ENCODE measurements around the gene UBR4.

The UBR4 gene

GRCh38 chr1:19055001-19055400 is 155.1 kb downstream of the UBR4 start:
- peaks cover 32 to 33% of the 10 kb centered on the region in 2 donors for H3K27me3 ChIP-seq (ENCODE audit: control insufficient read depth in 1 of 2, insufficient read depth in 2 of 2, low read length in 2 of 2)
- no peak overlapping the region for H3K27ac ChIP-seq (ENCODE audit: low read length)
- no peak overlapping the region for H3K9ac ChIP-seq (ENCODE audit: low read length in 2 of 2)
- H3K4me3 ChIP-seq (ENCODE audit: low read length in 2 of 2), result no peak overlapping the region
- H3K9me3 ChIP-seq (ENCODE audit: control insufficient read depth in 2 of 2, low read length in 2 of 2), result no peaks in the 10 kb centered on the region
- H3K4me1 ChIP-seq (ENCODE audit: control insufficient read depth, insufficient read depth, low read length), result no peaks in the 10 kb centered on the region
- no peaks in the 10 kb centered on the region for H3K36me3 ChIP-seq (ENCODE audit: control insufficient read depth in 2 of 2, insufficient read depth in 2 of 2, low read length in 2 of 2)

GRCh38 chr1:19054216-19054615 is 155.8 kb downstream of the UBR4 start:
- Histone ChIP-seq H3K27ac (ENCODE audit: low read length) (no peak overlapping the region), H3K27me3 (ENCODE audit: control insufficient read depth in 1 of 2, insufficient read depth in 2 of 2, low read length in 2 of 2) (peaks cover 33 to 34% of the 10 kb centered on the region in 2 donors), H3K4me3 (ENCODE audit: low read length in 2 of 2) (no peak overlapping the region), H3K9ac (ENCODE audit: low read length in 2 of 2) (no peak overlapping the region), H3K36me3 (ENCODE audit: control insufficient read depth in 2 of 2, insufficient read depth in 2 of 2, low read length in 2 of 2) (no peaks in the 10 kb centered on the region), H3K4me1 (ENCODE audit: control insufficient read depth, insufficient read depth, low read length) (no peaks in the 10 kb centered on the region), H3K9me3 (ENCODE audit: control insufficient read depth in 2 of 2, low read length in 2 of 2) (no peaks in the 10 kb centered on the region)

GRCh38 chr1:19053486-19053885 is 156.6 kb downstream of the UBR4 start:
- H3K4me3 ChIP-seq (ENCODE audit: low read length in 2 of 2), result no peak overlapping the region
- no peaks in the 10 kb centered on the region for H3K36me3 ChIP-seq (ENCODE audit: control insufficient read depth in 2 of 2, insufficient read depth in 2 of 2, low read length in 2 of 2)
- no peaks in the 10 kb centered on the region for H3K4me1 ChIP-seq (ENCODE audit: control insufficient read depth, insufficient read depth, low read length)
- H3K27ac ChIP-seq (ENCODE audit: low read length), result no peak overlapping the region
- no peaks in the 10 kb centered on the region for H3K9me3 ChIP-seq (ENCODE audit: control insufficient read depth in 2 of 2, low read length in 2 of 2)
- H3K27me3 ChIP-seq (ENCODE audit: control insufficient read depth in 1 of 2, insufficient read depth in 2 of 2, low read length in 2 of 2), result peaks cover 29 to 34% of the 10 kb centered on the region in 2 donors
- H3K9ac ChIP-seq (ENCODE audit: low read length in 2 of 2), result no peak overlapping the region

GRCh38 chr1:19049798-19050197 is 160.3 kb downstream of the UBR4 start:
- no peaks in the 10 kb centered on the region for H3K9me3 ChIP-seq (ENCODE audit: control insufficient read depth in 2 of 2, low read length in 2 of 2)
- H3K27ac ChIP-seq (ENCODE audit: low read length), result no peak overlapping the region
- H3K27me3 ChIP-seq (ENCODE audit: control insufficient read depth in 1 of 2, insufficient read depth in 2 of 2, low read length in 2 of 2), result peaks cover 15 to 27% of the 10 kb centered on the region in 2 donors
- H3K9ac ChIP-seq (ENCODE audit: low read length in 2 of 2), result no peak overlapping the region
- H3K4me3 ChIP-seq (ENCODE audit: low read length in 2 of 2), result no peak overlapping the region
- H3K4me1 ChIP-seq (ENCODE audit: control insufficient read depth, insufficient read depth, low read length), result no peaks in the 10 kb centered on the region
- H3K36me3 ChIP-seq (ENCODE audit: control insufficient read depth in 2 of 2, insufficient read depth in 2 of 2, low read length in 2 of 2), result no peaks in the 10 kb centered on the region

- Histone ChIP-seq H3K36me3 (ENCODE audit: control insufficient read depth in 2 of 2, insufficient read depth in 2 of 2, low read length in 2 of 2) (no peaks in the 10 kb centered on the region), H3K27me3 (ENCODE audit: control insufficient read depth in 1 of 2, insufficient read depth in 2 of 2, low read length in 2 of 2) (peaks cover 12 to 23% of the 10 kb centered on the region in 2 donors), H3K4me1 (ENCODE audit: control insufficient read depth, insufficient read depth, low read length) (no peaks in the 10 kb centered on the region), H3K9ac (ENCODE audit: low read length in 2 of 2) (no peak overlapping the region), H3K9me3 (ENCODE audit: control insufficient read depth in 2 of 2, low read length in 2 of 2) (no peaks in the 10 kb centered on the region), H3K27ac (ENCODE audit: low read length) (no peak overlapping the region), H3K4me3 (ENCODE audit: low read length in 2 of 2) (no peak overlapping the region)
Observed at GRCh38 chr1:19049128-19049768, 160.8 kb downstream of the UBR4 start.

- H3K9me3 ChIP-seq (ENCODE audit: control insufficient read depth in 2 of 2, low read length in 2 of 2), result no peaks in the 10 kb centered on the region
- H3K9ac ChIP-seq (ENCODE audit: low read length in 2 of 2), result no peak overlapping the region
- no peak overlapping the region for H3K4me3 ChIP-seq (ENCODE audit: low read length in 2 of 2)
- no peaks in the 10 kb centered on the region for H3K36me3 ChIP-seq (ENCODE audit: control insufficient read depth in 2 of 2, insufficient read depth in 2 of 2, low read length in 2 of 2)
- H3K27me3 ChIP-seq (ENCODE audit: control insufficient read depth in 1 of 2, insufficient read depth in 2 of 2, low read length in 2 of 2), result peaks cover 15 to 19% of the 10 kb centered on the region in 2 donors
- no peak overlapping the region for H3K27ac ChIP-seq (ENCODE audit: low read length)
- H3K4me1 ChIP-seq (ENCODE audit: control insufficient read depth, insufficient read depth, low read length), result no peaks in the 10 kb centered on the region
Observed at GRCh38 chr1:19046972-19047731, 162.9 kb downstream of the UBR4 start.

- no peaks in the 10 kb centered on the region for H3K9me3 ChIP-seq (ENCODE audit: control insufficient read depth in 2 of 2, low read length in 2 of 2)
- H3K27ac ChIP-seq (ENCODE audit: low read length), result no peak overlapping the region
- H3K27me3 ChIP-seq (ENCODE audit: control insufficient read depth in 1 of 2, insufficient read depth in 2 of 2, low read length in 2 of 2), result peaks cover 15 to 23% of the 10 kb centered on the region in 2 donors
- H3K4me1 ChIP-seq (ENCODE audit: control insufficient read depth, insufficient read depth, low read length), result no peaks in the 10 kb centered on the region
- no peaks in the 10 kb centered on the region for H3K36me3 ChIP-seq (ENCODE audit: control insufficient read depth in 2 of 2, insufficient read depth in 2 of 2, low read length in 2 of 2)
- H3K9ac ChIP-seq (ENCODE audit: low read length in 2 of 2), result no peak overlapping the region
- no peak overlapping the region for H3K4me3 ChIP-seq (ENCODE audit: low read length in 2 of 2)
Observed at GRCh38 chr1:19045898-19046880, 163.9 kb downstream of the UBR4 start.

- Histone ChIP-seq H3K4me1 (ENCODE audit: control insufficient read depth, insufficient read depth, low read length) (no peaks in the 10 kb centered on the region), H3K27me3 (ENCODE audit: control insufficient read depth in 1 of 2, insufficient read depth in 2 of 2, low read length in 2 of 2) (peaks cover 17 to 23% of the 10 kb centered on the region in 2 donors), H3K36me3 (ENCODE audit: control insufficient read depth in 2 of 2, insufficient read depth in 2 of 2, low read length in 2 of 2) (no peaks in the 10 kb centered on the region), H3K9me3 (ENCODE audit: control insufficient read depth in 2 of 2, low read length in 2 of 2) (no peaks in the 10 kb centered on the region), H3K27ac (ENCODE audit: low read length) (no peak overlapping the region), H3K9ac (ENCODE audit: low read length in 2 of 2) (no peak overlapping the region), H3K4me3 (ENCODE audit: low read length in 2 of 2) (no peak overlapping the region)
Observed at GRCh38 chr1:19044975-19045831, 164.9 kb downstream of the UBR4 start.

GRCh38 chr1:19044471-19044870 is 165.6 kb downstream of the UBR4 start:
- H3K27ac ChIP-seq (ENCODE audit: low read length), result no peak overlapping the region
- H3K4me3 ChIP-seq (ENCODE audit: low read length in 2 of 2), result no peak overlapping the region
- no peaks in the 10 kb centered on the region for H3K36me3 ChIP-seq (ENCODE audit: control insufficient read depth in 2 of 2, insufficient read depth in 2 of 2, low read length in 2 of 2)
- H3K9ac ChIP-seq (ENCODE audit: low read length in 2 of 2), result no peak overlapping the region
- no peaks in the 10 kb centered on the region for H3K9me3 ChIP-seq (ENCODE audit: control insufficient read depth in 2 of 2, low read length in 2 of 2)
- H3K4me1 ChIP-seq (ENCODE audit: control insufficient read depth, insufficient read depth, low read length), result no peaks in the 10 kb centered on the region
- H3K27me3 ChIP-seq (ENCODE audit: control insufficient read depth in 1 of 2, insufficient read depth in 2 of 2, low read length in 2 of 2), result peaks cover 17 to 22% of the 10 kb centered on the region in 2 donors
